Panc1 (cell line): ENCODE data around the gene CSMD2. TPM values are rescaled to one million over a fixed set of nuclear protein-coding genes. Genes with fewer than 3 reads are reported as not detected.

ENCODE experiments used
- ATAC-seq: fragments of 200-7000 bp; cut with Tn5 transposase; 2 replicates; pipeline ENCODE4 v1.9.1; 2020; ENCODE audit warnings: mild to moderate bottlenecking, moderate library complexity
- BruUV-seq: library from RNA; stranded (reverse); fragments of 400-500 nt; replicated peaks from 2 replicates; lab custom pipeline; 2021; lab: Mats Ljungman, UMichigan
- CTCF ChIA-PET: fragments of 300-600 bp; sonication (Branson Sonifier 250); formaldehyde crosslinking; loops from one replicate; lab custom pipeline; 2022; ENCODE audit warnings: antibody characterized with exemption; lab: Charles Lee
- POLR2A ChIA-PET: fragments of 300-600 bp; sonication (Branson Sonifier 250); formaldehyde crosslinking; loops from one replicate; lab custom pipeline; 2022; ENCODE audit warnings: antibody characterized with exemption; lab: Charles Lee
- DNase-seq: peaks from one replicate; pipeline ENCODE4 v3.0.0-alpha.2; 2010; ENCODE audit warnings: low read depth, low spot score
- H3K27ac ChIP-seq: 2 replicates; pipeline ENCODE4 v1.5.1; 2011; ENCODE audit warnings: mild to moderate bottlenecking, low read length, inconsistent platforms
- H3K27me3 ChIP-seq: fragments of 200-500 bp; sonication (Bioruptor generic); 2 replicates; pipeline ENCODE4 v1.6.0; 2014; ENCODE audit warnings: low read length, inconsistent platforms; ENCODE audit not compliant: control insufficient read depth, insufficient read depth
- H3K36me3 ChIP-seq: fragments of 200-500 bp; sonication (Bioruptor generic); 2 replicates; pipeline ENCODE4 v1.5.1; 2014; ENCODE audit warnings: inconsistent platforms, mild to moderate bottlenecking, low read length, moderate library complexity; ENCODE audit not compliant: control insufficient read depth, insufficient read depth
- H3K4me1 ChIP-seq: 2 replicates; pipeline ENCODE4 v1.5.1; 2011; ENCODE audit warnings: inconsistent platforms, mild to moderate bottlenecking, low read length, moderate library complexity; ENCODE audit not compliant: control insufficient read depth, insufficient read depth
- H3K4me3 ChIP-seq, 2 experiments: 2 replicates each; pipeline ENCODE4 v1.5.1; 2011 to 2012; ENCODE audit warnings: low read depth in 2 of 2, low read length in 2 of 2, mild to moderate bottlenecking in 2 of 2, inconsistent platforms in 1 of 2, moderate library complexity in 1 of 2
- H3K9me3 ChIP-seq: fragments of 200-500 bp; sonication (Bioruptor generic); 2 replicates; pipeline ENCODE4 v1.5.1; 2014; ENCODE audit warnings: low read depth, mild to moderate bottlenecking, inconsistent platforms, low read length, moderate library complexity; ENCODE audit not compliant: control insufficient read depth, insufficient read depth
- CTCF ChIP-seq: fragments of 450-650 bp; IDR thresholded peaks from 2 replicates; pipeline ENCODE4 v1.5.1; 2017; ENCODE audit warnings: mild to moderate bottlenecking
- POLR2AphosphoS5 ChIP-seq: IDR thresholded peaks from 2 replicates; pipeline ENCODE4 v1.6.1; 2012; ENCODE audit warnings: mild to moderate bottlenecking, low read depth, low read length, moderate library complexity
- REST ChIP-seq, 2 experiments: IDR thresholded peaks; 2 replicates each; pipeline ENCODE4 v1.6.1; 2011 to 2012; ENCODE audit warnings: low read depth in 2 of 2, control low read depth in 1 of 2, low read length in 1 of 2, mild to moderate bottlenecking in 1 of 2, moderate library complexity in 1 of 2; ENCODE audit not compliant: insufficient read depth in 1 of 2
- SIN3A ChIP-seq: IDR thresholded peaks from 2 replicates; pipeline ENCODE4 v1.6.1; 2012; ENCODE audit warnings: low read depth, mild to moderate bottlenecking, low read length, moderate library complexity, borderline replicate concordance; ENCODE audit not compliant: insufficient read depth
- TCF7L2 ChIP-seq: IDR thresholded peaks from 2 replicates; pipeline ENCODE4 v1.6.1; 2011; ENCODE audit warnings: mild to moderate bottlenecking, low read depth, low read length, inconsistent platforms
- in situ Hi-C: cut with HindIII; loops from 2 replicates; pipeline ENCODE4 v1.10.0; 2016; ENCODE audit warnings: low sequenced_read_pairs, low pct_unique_long_range_greater_than_20kb
- intact Hi-C: fragments of 100-400 bp; cut with micrococcal nuclease; formaldehyde crosslinking; loops from one replicate; pipeline ENCODE4 v1.10.0; 2022; ENCODE audit not compliant: unreplicated experiment
- total RNA-seq: library from RNA; stranded (reverse); gene quantifications from one replicate; pipeline ENCODE4 v1.2.1, GENCODE V29; 2021; ENCODE audit not compliant: unreplicated experiment

Gene CSMD2
- total RNA-seq, 1 experiment from 2014 or later: not detected

- intact Hi-C loops (no loop called here), in situ Hi-C loops (no loop called here)
- CTCF ChIA-PET: no interaction called here
- H3K4me1 ChIP-seq: no peaks in the 10 kb centered on the region
- ATAC-seq (no peak), DNase-seq (no peak)
- H3K27me3 ChIP-seq: no peaks in the 10 kb centered on the region; the same call in 1 of the 2 replicates
- POLR2A ChIA-PET: no interaction called here
- no peaks in the 10 kb centered on the region for H3K36me3 ChIP-seq
- no peaks in the 10 kb centered on the region for H3K9me3 ChIP-seq
- no peak overlapping the region for H3K4me3 ChIP-seq
- BruUV-seq: no TSS peak
- TF ChIP-seq POLR2AphosphoS5 (no peak), CTCF (no peak), REST (IDR thresholded peaks at IDR 0.05; ENCODE audit: insufficient read depth in 1 of 2, low read depth in 2 of 2, low read length in 1 of 2) (no peak), TCF7L2 (no peak), SIN3A (no peak)
- H3K27ac ChIP-seq: no peak overlapping the region
Measured at GRCh38 chr1:33975961-33976360, 189.1 kb downstream of the CSMD2 start.

- DNase-seq (no peak), ATAC-seq (no peak)
- no TSS peak for BruUV-seq
- ChIA-PET POLR2A (no interaction called here), CTCF (no interaction called here)
- Histone ChIP-seq H3K36me3 (no peaks in the 10 kb centered on the region), H3K4me1 (no peaks in the 10 kb centered on the region), H3K9me3 (no peaks in the 10 kb centered on the region), H3K4me3 (no peak overlapping the region), H3K27ac (no peak overlapping the region), H3K27me3 (no peaks in the 10 kb centered on the region; the same call in 1 of the 2 replicates)
- intact Hi-C loops (no loop called here), in situ Hi-C loops (no loop called here)
- TF ChIP-seq REST (IDR thresholded peaks at IDR 0.05; ENCODE audit: insufficient read depth in 1 of 2, low read depth in 2 of 2, low read length in 1 of 2): no peak
- no peak for TF ChIP-seq TCF7L2
- no peak for TF ChIP-seq CTCF
- TF ChIP-seq SIN3A: no peak
- no peak for TF ChIP-seq POLR2AphosphoS5
Measured at GRCh38 chr1:33973799-33974545, 191.1 kb downstream of the CSMD2 start.
